8988T (cell line): ENCODE measurements around the gene FCHSD2.
"Not testable (repeated sequence)": the region's sequence is repeated elsewhere in the genome, so short reads cannot be mapped to it uniquely, and the experiment has no call there.

Experiments used
- DNase-seq: peaks from one replicate; pipeline ENCODE4 v3.0.0; 2011

The FCHSD2 gene

GRCh38 chr11:73002214-73002613 is 139.9 kb downstream of the FCHSD2 start:
- no peak for DNase-seq

DNA sequence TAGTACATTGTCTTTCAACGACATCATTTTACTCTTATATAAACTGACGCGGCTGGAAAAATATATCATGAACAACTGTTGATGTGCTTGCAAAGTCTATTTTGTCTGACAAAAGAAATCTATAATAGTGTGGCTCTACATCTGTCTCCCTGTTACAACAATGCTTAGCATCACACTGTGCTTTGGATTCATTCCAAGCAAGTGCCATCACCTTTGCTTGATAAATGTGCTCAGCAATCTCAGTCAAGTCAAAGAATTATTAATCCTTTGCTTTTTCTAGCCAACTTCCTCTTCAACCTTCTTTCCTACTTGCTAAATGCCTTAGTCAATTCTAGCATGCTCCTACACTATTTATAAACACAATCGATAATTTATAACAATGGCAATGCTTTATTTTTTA is 140.5 kb downstream of the FCHSD2 start:
- DNase-seq: no peak

GRCh38 chr11:72998676-72999075 is 143.4 kb downstream of the FCHSD2 start:
- no peak for DNase-seq

- DNase-seq: no peak
Observed at GRCh38 chr11:72996959-72997358, 145.2 kb downstream of the FCHSD2 start.

DNA sequence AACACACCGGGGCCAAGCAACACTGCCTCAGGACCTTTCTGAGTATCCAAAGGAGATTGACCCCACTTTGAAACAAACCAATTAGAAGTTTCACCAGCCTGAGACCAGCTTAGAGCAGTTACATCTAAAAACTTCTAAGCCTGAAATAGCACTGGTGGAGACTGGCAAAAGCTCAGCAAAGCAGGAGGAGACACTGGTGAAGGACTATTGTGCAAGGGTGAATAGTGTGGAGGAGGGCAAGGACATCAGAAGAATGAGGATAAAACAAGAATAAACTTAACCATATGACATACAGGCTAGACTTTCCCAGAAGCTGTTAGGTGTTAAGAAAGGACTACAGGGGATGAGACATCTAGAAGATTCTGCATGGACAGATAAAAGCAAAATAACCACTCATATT is 152.4 kb downstream of the FCHSD2 start:
- DNase-seq: no peak

GRCh38 chr11:72988821-72989220 is 153.3 kb downstream of the FCHSD2 start:
- DNase-seq: no peak

- DNase-seq: no peak
Observed at GRCh38 chr11:72985645-72986044, 156.5 kb downstream of the FCHSD2 start.

DNA sequence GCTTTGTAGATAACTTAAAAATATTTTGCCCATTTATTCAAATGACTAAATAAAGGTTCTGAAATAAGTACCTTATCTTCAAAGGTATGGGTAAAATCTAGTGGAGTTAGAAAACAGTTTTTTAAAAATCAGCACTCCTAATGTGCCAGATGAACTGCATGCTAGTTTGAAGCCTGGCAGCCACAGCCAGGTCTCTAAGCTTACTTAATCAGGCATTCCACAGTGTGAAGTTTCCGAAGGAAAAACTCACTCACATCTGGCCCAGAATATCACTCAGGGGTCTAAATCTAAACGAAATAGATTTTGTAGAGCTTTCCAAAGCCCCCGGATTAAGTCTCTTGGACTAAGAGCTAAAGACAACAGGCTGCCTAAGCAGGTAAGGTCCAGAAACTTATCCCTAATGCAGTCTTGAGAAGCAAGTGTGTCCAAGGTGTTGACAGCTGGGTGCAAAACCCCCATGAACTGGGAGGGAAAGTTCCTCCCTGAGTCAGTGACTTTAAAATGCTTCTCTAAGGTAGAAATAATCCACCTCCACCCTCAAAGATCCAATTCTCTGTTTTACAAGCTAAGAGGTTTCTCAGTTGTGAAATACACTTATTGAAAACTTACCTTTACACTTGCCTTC is 157.6 kb downstream of the FCHSD2 start:
- no peak for DNase-seq

GRCh38 chr11:72983560-72983959 is 158.6 kb downstream of the FCHSD2 start:
- DNase-seq: no peak

DNA sequence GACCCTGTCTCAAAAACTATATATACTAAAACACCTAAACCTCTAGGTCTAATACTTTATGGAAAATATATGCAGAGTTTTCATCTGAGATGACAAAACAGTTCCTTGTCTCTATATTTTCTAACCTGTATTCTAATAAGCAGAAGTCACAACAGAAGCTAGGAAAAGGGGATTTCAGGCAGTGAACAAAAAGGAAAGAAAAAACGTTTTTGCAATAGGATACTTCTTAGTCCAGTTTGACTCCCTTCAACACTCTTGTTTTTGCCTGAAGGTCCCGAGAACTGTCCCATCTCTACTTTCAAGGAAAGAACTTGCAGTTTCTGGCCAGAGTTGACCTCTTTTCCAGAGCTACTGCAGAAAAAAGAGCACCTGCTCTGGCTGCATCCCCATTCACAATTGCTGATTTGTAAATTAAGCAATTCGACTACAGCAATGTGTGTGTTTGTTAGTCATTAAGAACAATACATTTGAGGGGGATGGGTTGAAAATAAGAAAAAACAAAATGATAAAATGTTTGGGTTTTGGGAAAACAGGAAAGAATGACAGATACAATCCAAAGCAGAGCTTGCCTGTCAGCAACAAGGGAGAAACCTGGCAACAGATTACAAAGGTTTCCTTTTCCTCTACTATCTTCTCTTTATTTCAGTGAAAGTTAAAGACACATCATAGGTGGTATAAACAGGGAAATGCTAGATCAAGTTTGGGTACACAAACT is 160.0 kb downstream of the FCHSD2 start:
- no peak for DNase-seq

DNA sequence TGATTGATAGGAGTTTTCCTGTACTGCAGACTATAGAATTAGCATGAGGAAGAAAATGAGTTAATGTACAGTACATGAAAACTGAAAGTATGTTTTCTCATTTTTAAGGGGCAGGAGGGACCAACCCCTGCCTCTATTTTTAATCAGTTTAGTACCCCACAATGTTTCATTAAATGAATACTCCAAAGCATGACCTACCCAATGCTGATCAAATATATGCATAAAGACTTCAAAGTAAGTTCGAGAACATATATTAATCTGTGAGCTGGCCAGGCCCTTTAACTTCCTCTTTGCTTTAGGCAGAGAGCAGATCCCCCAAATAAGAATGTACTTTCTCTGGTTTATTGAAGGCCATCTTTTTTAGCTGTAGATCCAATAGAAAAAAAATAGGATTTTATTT is 161.0 kb downstream of the FCHSD2 start:
- no peak for DNase-seq

DNA sequence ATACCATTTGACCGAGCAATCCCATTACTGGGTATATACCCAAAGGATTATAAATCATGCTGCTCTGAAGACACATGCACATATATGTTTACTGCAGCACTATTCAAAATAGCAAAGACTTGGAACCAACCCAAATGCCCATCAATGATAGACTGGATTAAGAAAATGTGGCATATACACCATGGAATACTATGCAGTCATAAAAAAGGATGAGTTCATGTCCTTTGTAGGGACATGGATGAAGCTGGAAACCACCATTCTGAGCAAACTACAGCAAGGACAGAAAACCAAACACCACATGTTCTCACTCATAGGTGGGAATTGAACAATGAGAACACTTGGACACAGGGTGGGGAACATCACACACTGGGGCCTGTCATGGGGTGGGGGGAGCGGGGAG is 164.3 kb downstream of the FCHSD2 start:
- not testable (repeated sequence) for DNase-seq

DNA sequence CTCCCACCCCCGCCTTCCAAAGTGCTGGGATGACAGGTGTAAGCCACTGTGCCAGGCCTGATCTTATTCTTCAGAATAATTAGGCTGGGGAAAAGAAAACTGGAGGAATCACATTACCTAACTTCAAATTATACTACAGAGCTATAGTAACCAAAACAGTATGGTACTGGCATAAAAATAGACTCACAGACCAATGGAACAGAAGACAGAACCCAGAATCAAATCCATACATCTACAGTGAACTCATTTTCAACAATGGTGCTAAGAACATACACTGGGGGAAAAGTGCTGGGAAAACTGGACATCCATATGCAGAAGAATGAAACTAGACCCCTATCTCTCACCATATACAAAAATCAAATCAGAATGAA is 165.6 kb downstream of the FCHSD2 start:
- not testable (repeated sequence) for DNase-seq

- no peak for DNase-seq
Observed at GRCh38 chr11:72975778-72976521, 166.2 kb downstream of the FCHSD2 start.

GRCh38 chr11:72974487-72975205 is 167.5 kb downstream of the FCHSD2 start:
- no peak for DNase-seq

DNA sequence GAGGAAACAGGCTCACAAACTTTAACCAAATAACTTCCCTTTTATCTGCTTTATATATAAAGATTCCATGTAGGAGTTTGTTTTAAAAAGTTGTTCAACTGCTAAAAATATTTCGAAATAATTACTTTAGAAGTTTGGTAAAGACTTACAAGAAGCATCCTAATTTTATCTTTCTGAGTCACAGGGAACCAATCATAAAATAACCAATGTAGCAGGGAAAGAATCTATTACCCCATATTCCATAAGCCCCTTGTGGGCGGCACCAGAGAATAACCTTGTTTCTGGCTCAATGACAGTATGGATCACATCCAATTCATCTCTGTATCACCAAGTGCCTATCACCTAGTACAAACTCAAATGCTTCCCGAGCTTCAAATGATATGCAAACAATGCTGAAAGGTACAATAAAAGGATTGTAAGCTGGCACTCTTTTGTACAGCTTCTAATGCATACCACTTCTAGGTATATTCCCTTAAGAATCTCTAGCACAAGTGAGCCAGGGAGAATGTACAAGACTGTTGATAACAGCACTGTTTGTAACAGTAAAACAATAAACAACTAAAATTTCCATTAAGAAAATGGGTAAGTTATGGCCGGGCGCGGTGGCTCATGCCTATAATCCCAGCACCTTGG is 169.5 kb downstream of the FCHSD2 start:
- DNase-seq: no peak

DNA sequence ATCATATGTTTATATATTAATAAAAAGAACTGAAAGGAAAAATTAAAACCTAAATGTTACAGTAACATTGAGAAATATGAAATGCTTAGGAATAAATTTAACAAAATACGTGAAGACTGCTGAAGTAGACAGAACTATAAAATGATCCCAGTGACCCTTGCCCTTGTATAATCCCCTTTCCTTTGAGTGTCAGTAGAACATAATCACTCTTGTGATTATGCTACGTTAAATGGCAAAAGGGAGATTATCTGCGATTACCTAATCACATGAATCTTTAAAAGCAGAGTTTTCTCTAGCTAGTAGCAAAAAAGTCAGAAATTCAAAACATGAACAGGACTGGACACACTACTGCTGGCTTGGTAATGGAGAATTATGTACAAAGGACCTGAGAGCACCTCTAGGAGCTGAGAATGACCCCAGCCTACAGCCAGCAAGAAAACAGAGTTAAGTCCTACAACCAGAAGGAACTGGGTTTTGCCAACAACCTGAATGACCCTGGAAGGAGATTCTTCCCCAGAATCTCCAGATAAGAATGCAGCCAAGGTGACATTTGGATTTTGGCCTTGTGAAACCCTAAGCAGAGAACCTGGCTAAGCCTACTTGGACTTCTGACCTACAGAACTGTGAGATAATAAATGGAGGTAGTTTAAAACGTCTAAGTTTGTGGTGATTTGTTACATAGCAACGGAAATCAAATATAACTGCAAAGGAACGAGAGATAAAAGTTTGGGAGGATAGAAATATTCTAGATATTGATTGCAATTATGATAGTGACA is 170.7 kb downstream of the FCHSD2 start:
- no peak for DNase-seq

- no peak for DNase-seq
Observed at GRCh38 chr11:72970557-72971118, 171.5 kb downstream of the FCHSD2 start.

GRCh38 chr11:72969894-72970335 is 172.2 kb downstream of the FCHSD2 start:
- no peak for DNase-seq

DNA sequence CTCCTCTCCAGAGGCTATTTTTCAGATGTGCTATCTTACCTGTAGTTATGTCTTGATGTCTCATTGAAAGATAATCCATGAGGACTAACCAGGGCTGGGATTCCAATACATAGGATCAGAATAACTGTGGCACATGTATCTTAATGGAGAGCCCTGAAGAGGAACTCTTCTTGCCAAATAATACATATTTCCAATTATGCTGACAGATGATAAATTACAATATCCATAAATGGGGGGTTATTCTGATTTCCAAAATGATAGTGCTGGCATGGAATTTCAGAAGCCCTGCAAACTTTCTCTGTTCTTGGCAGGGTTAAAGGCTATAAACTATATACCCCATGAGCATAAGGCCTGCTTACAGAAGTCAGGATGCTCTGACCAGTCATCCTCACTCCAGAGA is 173.7 kb downstream of the FCHSD2 start:
- no peak for DNase-seq

DNA sequence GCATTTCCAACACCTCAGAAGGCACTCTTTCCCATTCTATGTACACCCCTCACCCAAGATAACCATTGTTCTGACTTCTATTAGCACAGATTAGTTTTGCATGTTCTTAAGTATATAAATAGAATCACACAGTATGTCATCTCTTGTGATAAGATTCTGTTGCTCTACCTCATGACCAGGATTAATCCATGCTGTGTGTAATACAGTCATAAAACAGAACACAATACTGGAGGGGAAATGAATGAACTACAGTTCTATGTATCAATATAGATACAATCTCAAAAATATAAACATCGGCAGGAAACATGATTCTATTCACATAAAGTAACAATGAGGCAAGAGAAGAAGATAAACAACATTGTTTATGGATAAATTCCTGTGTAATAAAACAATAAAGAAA is 176.4 kb downstream of the FCHSD2 start:
- DNase-seq: no peak

DNA sequence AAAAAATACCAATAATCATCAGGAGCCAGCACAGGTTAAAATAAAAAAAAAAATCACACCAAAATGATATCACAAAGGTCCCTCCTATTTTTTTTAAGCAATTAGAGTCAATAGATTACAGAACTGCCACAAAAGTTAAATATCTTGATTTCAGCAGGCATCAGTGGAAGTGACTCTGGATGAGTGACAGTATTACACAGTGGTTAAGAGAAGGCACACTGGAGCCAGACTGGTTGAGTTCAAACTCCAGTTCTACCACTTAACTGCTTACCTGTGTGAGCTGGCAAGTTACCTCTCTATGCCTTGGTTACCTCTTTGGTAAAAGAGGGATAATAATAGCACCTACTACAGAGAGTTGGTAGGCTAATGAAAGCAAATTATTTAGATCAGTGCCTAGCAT is 179.4 kb downstream of the FCHSD2 start:
- no peak for DNase-seq
